ENCODE data around the gene C5orf58. TPM values are rescaled to one million over a fixed set of nuclear protein-coding genes. Genes with fewer than 3 reads are reported as not detected.

C5orf58 gene
- total and polyA plus RNA-seq, 7 experiments from 2014 or later: 1.6 to 2.0 TPM; not detected in 5

- Mint-ChIP-seq H3K27me3 (no peaks in the 10 kb centered on the region), H3K4me1 (peaks cover 56 to 100% (median 94%) of the 10 kb centered on the region in 7 donors), H3K9me3 (peaks cover 0 to 1% (median 0%) of the 10 kb centered on the region in 11 donors), H3K36me3 (peaks cover 4 to 79% (median 60%) of the 10 kb centered on the region in 5 donors), H3K27ac (peak overlapping the region; percentile 70 to 98 (median 87)), H3K4me3 (peak overlapping the region in 5 of 10 donors; percentile 13 to 81 (median 36))
- no peak for DNase-seq
- Histone ChIP-seq H3K4me1 (ENCODE audit: control insufficient read depth in 2 of 2, insufficient read depth in 2 of 2, low read length in 2 of 2) (peaks cover 78 to 92% of the 10 kb centered on the region in 2 donors), H3K9me3 (ENCODE audit: control insufficient read depth in 2 of 3, low read length in 3 of 3) (no peaks in the 10 kb centered on the region), H3K27me3 (ENCODE audit: control insufficient read depth in 2 of 2, insufficient read depth in 2 of 2, low read length in 2 of 2) (no peaks in the 10 kb centered on the region), H3K4me3 (ENCODE audit: low read length) (no peak overlapping the region), H3K36me3 (ENCODE audit: control insufficient read depth in 2 of 3, insufficient read depth in 3 of 3, low read length in 3 of 3) (peaks cover 45 to 77% (median 53%) of the 10 kb centered on the region in 3 experiments), H3K27ac (ENCODE audit: low read depth, low read length) (peak overlapping the region; percentile 66)
- CTCF ChIA-PET: interaction anchor here (13.1 to 20.9 kb wide), 2 partner anchors 23 to 69 kb away, joined by 278 to 430 read pairs; partner anchors contain the start of gene LCP2
- POLR2A ChIA-PET: interaction anchor here (0.9 to 39.5 kb wide), 2 partner anchors 35 to 68 kb away, joined by 4 to 1119 read pairs; partner anchors contain the start of gene LCP2
- intact Hi-C loops (cut with micrococcal nuclease): loop anchor here in 1 of 2 donors (10.0 kb wide), 1 partner anchor 1904 kb away; no protein-coding TSS in a partner anchor
- ATAC-seq: no peak
Measured at GRCh38 chr5:170270293-170271069, 37.7 kb downstream of the C5orf58 start.

- peaks cover 57 to 100% (median 93%) of the 10 kb centered on the region in 7 donors for H3K4me1 Mint-ChIP-seq
- DNase-seq (peak in 8 of 9 donors; percentile 51 to 76 (median 66)), ATAC-seq (peak; percentile 16)
- ChIA-PET POLR2A (interaction anchor here (0.6 to 39.5 kb wide), 9 partner anchors 9 to 141 kb away, joined by 3 to 1119 read pairs (median 20); partner anchors contain the start of gene LCP2), CTCF (interaction anchor here (0.6 to 20.9 kb wide), 26 partner anchors 8 to 1077 kb away, joined by 3 to 430 read pairs (median 4); partner anchors contain the start of gene LCP2)
- Histone ChIP-seq H3K4me1 (ENCODE audit: control insufficient read depth in 2 of 2, insufficient read depth in 2 of 2, low read length in 2 of 2) (peaks cover 72 to 89% of the 10 kb centered on the region in 2 donors), H3K4me3 (ENCODE audit: low read length) (peak overlapping the region; percentile 0), H3K27ac (ENCODE audit: low read depth, low read length) (peak overlapping the region; percentile 93), H3K27me3 (ENCODE audit: control insufficient read depth in 2 of 2, insufficient read depth in 2 of 2, low read length in 2 of 2) (no peaks in the 10 kb centered on the region), H3K9me3 (ENCODE audit: control insufficient read depth in 2 of 3, low read length in 3 of 3) (no peaks in the 10 kb centered on the region), H3K36me3 (ENCODE audit: control insufficient read depth in 2 of 3, insufficient read depth in 3 of 3, low read length in 3 of 3) (peaks cover 39 to 55% (median 41%) of the 10 kb centered on the region in 3 experiments)
- H3K4me3 Mint-ChIP-seq: peak overlapping the region; percentile 76 to 92 (median 87)
- H3K27me3 Mint-ChIP-seq: peaks cover 0 to 2% (median 0%) of the 10 kb centered on the region in 5 donors
- intact Hi-C loops (cut with micrococcal nuclease): loop anchor here (1.0 to 10.0 kb wide), 10 partner anchors 8 to 1901 kb away; partner anchors contain the start of gene LCP2 (in 1 of the 2)
- peaks cover 4 to 70% (median 53%) of the 10 kb centered on the region in 5 donors for H3K36me3 Mint-ChIP-seq
- peak overlapping the region; percentile 79 to 99 (median 98) for H3K27ac Mint-ChIP-seq
- no peaks in the 10 kb centered on the region for H3K9me3 Mint-ChIP-seq
Measured at GRCh38 chr5:170273968-170274710, 41.4 kb downstream of the C5orf58 start.

- ATAC-seq (peak; percentile 53), DNase-seq (peak in 7 of 9 donors; percentile 37 to 88 (median 55))
- H3K4me1 ChIP-seq (ENCODE audit: control insufficient read depth in 2 of 2, insufficient read depth in 2 of 2, low read length in 2 of 2): peaks cover 74 to 89% of the 10 kb centered on the region in 2 donors
- Mint-ChIP-seq H3K27ac (peak overlapping the region; percentile 79 to 99 (median 98)), H3K27me3 (peaks cover 0 to 2% (median 0%) of the 10 kb centered on the region in 5 donors), H3K36me3 (peaks cover 4 to 69% (median 42%) of the 10 kb centered on the region in 5 donors), H3K4me3 (peak overlapping the region; percentile 81 to 100 (median 88)), H3K9me3 (no peaks in the 10 kb centered on the region), H3K4me1 (peaks cover 59 to 100% (median 94%) of the 10 kb centered on the region in 7 donors)
- H3K27ac ChIP-seq (ENCODE audit: low read depth, low read length): peak overlapping the region; percentile 93
- ChIA-PET CTCF (interaction anchor here (1.0 to 20.9 kb wide), 16 partner anchors 10 to 118 kb away, joined by 3 to 430 read pairs (median 8); partner anchors contain the start of gene LCP2), POLR2A (interaction anchor here (1.9 to 39.5 kb wide), 8 partner anchors 8 to 64 kb away, joined by 4 to 1119 read pairs (median 37); partner anchors contain the start of gene LCP2)
- peaks cover 28 to 42% (median 33%) of the 10 kb centered on the region in 3 experiments for H3K36me3 ChIP-seq (ENCODE audit: control insufficient read depth in 2 of 3, insufficient read depth in 3 of 3, low read length in 3 of 3)
- no peaks in the 10 kb centered on the region for H3K27me3 ChIP-seq (ENCODE audit: control insufficient read depth in 2 of 2, insufficient read depth in 2 of 2, low read length in 2 of 2)
- H3K9me3 ChIP-seq (ENCODE audit: control insufficient read depth in 2 of 3, low read length in 3 of 3): no peaks in the 10 kb centered on the region
- intact Hi-C loops (cut with micrococcal nuclease): loop anchor here in 1 of 2 donors (2.0 to 10.0 kb wide), 3 partner anchors 49 to 1899 kb away; no protein-coding TSS in a partner anchor
- peak overlapping the region; percentile 43 for H3K4me3 ChIP-seq (ENCODE audit: low read length)
Measured at GRCh38 chr5:170275376-170275994, 42.7 kb downstream of the C5orf58 start.

- H3K4me3 ChIP-seq (ENCODE audit: low read length): peak overlapping the region; percentile 43
Measured at GRCh38 chr5:170276140-170276539, 43.4 kb downstream of the C5orf58 start.

GRCh38 chr5:170277867-170278281 lies 45.1 kb downstream of the C5orf58 start:
- intact Hi-C loops (cut with micrococcal nuclease): loop anchor here (1.0 to 10.0 kb wide), 9 partner anchors 10 to 1897 kb away; partner anchors contain the start of gene LCP2 (in 2 of the 2)
- DNase-seq (peak in 2 of 9 donors; percentile 30 to 35), ATAC-seq (no peak)
- ChIA-PET POLR2A (interaction anchor here (0.7 to 39.5 kb wide), 9 partner anchors 9 to 61 kb away, joined by 3 to 1119 read pairs (median 19); partner anchors contain the start of gene LCP2), CTCF (interaction anchor here (1.2 to 20.9 kb wide), 7 partner anchors 12 to 61 kb away, joined by 3 to 430 read pairs (median 24); partner anchors contain the start of gene LCP2)
- peaks cover 92 to 94% of the 10 kb centered on the region in 2 donors for H3K4me1 ChIP-seq (ENCODE audit: control insufficient read depth in 2 of 2, insufficient read depth in 2 of 2, low read length in 2 of 2)
- peak overlapping the region; percentile 93 for H3K27ac ChIP-seq (ENCODE audit: low read depth, low read length)
- H3K9me3 ChIP-seq (ENCODE audit: control insufficient read depth in 2 of 3, low read length in 3 of 3): no peaks in the 10 kb centered on the region
- peak overlapping the region; percentile 80 to 100 (median 88) for H3K4me3 Mint-ChIP-seq
- peak overlapping the region; percentile 79 to 99 (median 98) for H3K27ac Mint-ChIP-seq
- peaks cover 19 to 39% (median 26%) of the 10 kb centered on the region in 3 experiments for H3K36me3 ChIP-seq (ENCODE audit: control insufficient read depth in 2 of 3, insufficient read depth in 3 of 3, low read length in 3 of 3)
- H3K4me3 ChIP-seq (ENCODE audit: low read length): peak overlapping the region; percentile 45
- peaks cover 63 to 100% (median 96%) of the 10 kb centered on the region in 7 donors for H3K4me1 Mint-ChIP-seq
- H3K36me3 Mint-ChIP-seq: peaks cover 0 to 68% (median 33%) of the 10 kb centered on the region in 5 donors
- peaks cover 0 to 2% (median 0%) of the 10 kb centered on the region in 5 donors for H3K27me3 Mint-ChIP-seq
- no peaks in the 10 kb centered on the region for H3K9me3 Mint-ChIP-seq
- no peaks in the 10 kb centered on the region for H3K27me3 ChIP-seq (ENCODE audit: control insufficient read depth in 2 of 2, insufficient read depth in 2 of 2, low read length in 2 of 2)

More at GRCh38 chr5:170276140-170276539, 43.4 kb downstream of the C5orf58 start:
- H3K4me1 ChIP-seq (ENCODE audit: control insufficient read depth in 2 of 2, insufficient read depth in 2 of 2, low read length in 2 of 2): peaks cover 78 to 88% of the 10 kb centered on the region in 2 donors
- H3K4me1 Mint-ChIP-seq: peaks cover 54 to 100% (median 92%) of the 10 kb centered on the region in 7 donors
- H3K4me3 Mint-ChIP-seq: peak overlapping the region; percentile 81 to 100 (median 88)
- POLR2A ChIA-PET: interaction anchor here (0.5 to 39.5 kb wide), 8 partner anchors 9 to 1900 kb away, joined by 3 to 1119 read pairs (median 36); partner anchors contain the start of gene LCP2
- peaks cover 0 to 2% (median 0%) of the 10 kb centered on the region in 5 donors for H3K27me3 Mint-ChIP-seq
- H3K9me3 ChIP-seq (ENCODE audit: control insufficient read depth in 2 of 3, low read length in 3 of 3): no peaks in the 10 kb centered on the region
- intact Hi-C loops (cut with micrococcal nuclease): loop anchor here in 1 of 2 donors (5.0 to 10.0 kb wide), 2 partner anchors 406 to 1899 kb away; no protein-coding TSS in a partner anchor
- CTCF ChIA-PET: interaction anchor here (0.6 to 20.9 kb wide), 9 partner anchors 10 to 71 kb away, joined by 3 to 430 read pairs (median 25); partner anchors contain the start of gene LCP2
- no peaks in the 10 kb centered on the region for H3K9me3 Mint-ChIP-seq
- peaks cover 4 to 66% (median 37%) of the 10 kb centered on the region in 5 donors for H3K36me3 Mint-ChIP-seq
- H3K27ac ChIP-seq (ENCODE audit: low read depth, low read length): peak overlapping the region; percentile 93
- H3K27ac Mint-ChIP-seq: peak overlapping the region; percentile 79 to 99 (median 98)
- ATAC-seq (no peak), DNase-seq (no peak)
- no peaks in the 10 kb centered on the region for H3K27me3 ChIP-seq (ENCODE audit: control insufficient read depth in 2 of 2, insufficient read depth in 2 of 2, low read length in 2 of 2)
- H3K36me3 ChIP-seq (ENCODE audit: control insufficient read depth in 2 of 3, insufficient read depth in 3 of 3, low read length in 3 of 3): peaks cover 22 to 37% (median 29%) of the 10 kb centered on the region in 3 experiments

All from naive thymus-derived CD4-positive, alpha-beta T cell (primary cell).